ENCODE measurements around the gene OPN1MW3.

DNA sequence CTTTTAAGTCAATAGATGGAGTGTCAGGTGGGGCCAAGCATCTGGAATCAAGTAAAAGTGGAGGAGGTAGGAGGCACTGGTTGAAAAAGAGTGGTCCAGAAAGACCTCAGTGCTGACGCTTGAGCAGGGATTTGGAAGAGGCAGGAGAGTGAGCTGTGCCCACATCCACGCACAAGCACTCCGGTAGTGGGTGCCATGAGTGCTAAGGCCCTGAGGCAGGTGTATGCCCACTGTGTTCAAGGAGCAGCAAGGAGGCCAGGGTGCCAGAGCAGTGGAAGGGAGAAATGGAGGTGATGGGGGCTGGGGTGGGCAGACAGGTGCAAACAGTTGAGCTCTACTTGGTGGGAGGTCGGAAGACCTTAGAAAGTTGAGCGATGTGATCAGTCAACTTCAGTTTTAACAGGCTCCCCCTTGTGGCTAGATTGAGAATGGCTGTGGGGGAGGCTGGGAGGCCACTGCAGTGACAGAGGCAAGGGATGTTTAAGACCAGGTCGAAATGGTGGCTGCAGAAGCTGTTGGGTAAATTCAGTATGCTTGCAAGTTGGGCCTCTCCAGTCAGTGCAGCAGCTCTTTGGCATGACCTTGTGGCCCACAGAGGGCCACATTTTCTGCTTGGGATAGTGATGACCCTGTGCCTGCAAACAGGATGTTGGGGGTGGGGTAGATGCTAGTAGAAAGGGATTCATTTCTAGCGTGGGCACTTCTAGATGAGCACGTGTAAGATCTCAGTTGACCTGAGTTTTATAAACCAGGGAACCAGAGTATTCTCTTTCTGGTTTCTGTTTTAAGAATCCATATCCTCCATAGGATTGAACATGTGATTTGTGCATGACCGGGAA is 50.9 kb downstream of the OPN1MW3 start:
- TF ChIP-seq, protein P1, sequence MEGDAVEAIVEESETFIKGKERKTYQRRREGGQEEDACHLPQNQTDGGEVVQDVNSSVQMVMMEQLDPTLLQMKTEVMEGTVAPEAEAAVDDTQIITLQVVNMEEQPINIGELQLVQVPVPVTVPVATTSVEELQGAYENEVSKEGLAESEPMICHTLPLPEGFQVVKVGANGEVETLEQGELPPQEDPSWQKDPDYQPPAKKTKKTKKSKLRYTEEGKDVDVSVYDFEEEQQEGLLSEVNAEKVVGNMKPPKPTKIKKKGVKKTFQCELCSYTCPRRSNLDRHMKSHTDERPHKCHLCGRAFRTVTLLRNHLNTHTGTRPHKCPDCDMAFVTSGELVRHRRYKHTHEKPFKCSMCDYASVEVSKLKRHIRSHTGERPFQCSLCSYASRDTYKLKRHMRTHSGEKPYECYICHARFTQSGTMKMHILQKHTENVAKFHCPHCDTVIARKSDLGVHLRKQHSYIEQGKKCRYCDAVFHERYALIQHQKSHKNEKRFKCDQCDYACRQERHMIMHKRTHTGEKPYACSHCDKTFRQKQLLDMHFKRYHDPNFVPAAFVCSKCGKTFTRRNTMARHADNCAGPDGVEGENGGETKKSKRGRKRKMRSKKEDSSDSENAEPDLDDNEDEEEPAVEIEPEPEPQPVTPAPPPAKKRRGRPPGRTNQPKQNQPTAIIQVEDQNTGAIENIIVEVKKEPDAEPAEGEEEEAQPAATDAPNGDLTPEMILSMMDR (conservative IDR thresholded peaks at IDR 0.05; ENCODE audit: low read depth, low read length): peak; percentile 51
- no peak for TF ChIP-seq POLR2A (IDR thresholded peaks at IDR 0.05; ENCODE audit: low read depth, low read length)
- TF ChIP-seq FOS (IDR thresholded peaks at IDR 0.05; ENCODE audit: low read depth, low read length): no peak
- TF ChIP-seq NFE2L2 (IDR thresholded peaks at IDR 0.05; ENCODE audit: low read depth, low read length): no peak
- no peak for TF ChIP-seq CEBPB (IDR thresholded peaks at IDR 0.05; ENCODE audit: low read depth, low read length)
- no peak for TF ChIP-seq CHD1 (IDR thresholded peaks at IDR 0.05; ENCODE audit: low read depth, low read length)
- no peak for TF ChIP-seq BHLHE40 (IDR thresholded peaks at IDR 0.05; ENCODE audit: low read depth, low read length)
- TF ChIP-seq, protein P2, sequence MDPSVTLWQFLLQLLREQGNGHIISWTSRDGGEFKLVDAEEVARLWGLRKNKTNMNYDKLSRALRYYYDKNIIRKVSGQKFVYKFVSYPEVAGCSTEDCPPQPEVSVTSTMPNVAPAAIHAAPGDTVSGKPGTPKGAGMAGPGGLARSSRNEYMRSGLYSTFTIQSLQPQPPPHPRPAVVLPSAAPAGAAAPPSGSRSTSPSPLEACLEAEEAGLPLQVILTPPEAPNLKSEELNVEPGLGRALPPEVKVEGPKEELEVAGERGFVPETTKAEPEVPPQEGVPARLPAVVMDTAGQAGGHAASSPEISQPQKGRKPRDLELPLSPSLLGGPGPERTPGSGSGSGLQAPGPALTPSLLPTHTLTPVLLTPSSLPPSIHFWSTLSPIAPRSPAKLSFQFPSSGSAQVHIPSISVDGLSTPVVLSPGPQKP (IDR thresholded peaks at IDR 0.05; ENCODE audit: borderline replicate concordance, low read depth, low read length): no peak
- TF ChIP-seq MAFK (IDR thresholded peaks at IDR 0.05; ENCODE audit: low read depth, low read length): no peak
- TF ChIP-seq RCOR1 (IDR thresholded peaks at IDR 0.05; ENCODE audit: insufficient replicate concordance, low read length): no peak
- no peak for TF ChIP-seq MXI1 (IDR thresholded peaks at IDR 0.05; ENCODE audit: borderline replicate concordance, low read depth, low read length)

All from IMR-90 (cell line).